Measurements from ENCODE around the gene AQP2. TPM values are rescaled to one million over a fixed set of nuclear protein-coding genes. Genes with fewer than 3 reads are reported as not detected.

The AQP2 gene
- total RNA-seq, 4 donors from 2014 or later: 0.12 TPM; not detected in 3

DNA sequence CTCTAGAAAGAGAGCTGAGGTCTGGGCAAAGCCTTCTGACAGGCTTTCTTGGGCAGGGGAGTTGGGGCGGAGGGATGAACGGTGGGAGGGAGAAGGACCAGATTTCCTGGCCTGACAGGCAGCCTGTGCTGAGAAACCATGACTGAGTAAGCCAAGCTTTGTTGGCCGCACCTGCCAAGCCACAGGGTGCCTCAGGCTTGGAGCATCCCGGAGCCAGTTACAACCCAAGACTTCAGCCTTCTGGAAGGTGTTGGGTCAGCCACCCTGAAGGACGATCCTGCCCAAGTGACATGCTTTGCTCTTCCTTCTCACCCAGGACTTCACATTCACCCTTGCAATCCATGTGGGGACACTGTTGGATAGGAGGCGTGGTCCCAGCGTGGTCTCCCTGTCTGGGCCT, 21.0 kb upstream of the AQP2 start:
- 75% methylated on average over 2 of the region's 7 CpGs; no CpG with 5 or more reads in 1 of the 2 donors for WGBS, 2 donors (ENCODE audit: low coverage in 1 of 2)
- no peak for ATAC-seq
- no peaks in the 10 kb centered on the region for H3K36me3 ChIP-seq
- H3K4me3 ChIP-seq: no peak overlapping the region
- no peak overlapping the region for H3K27ac ChIP-seq
- no peaks in the 10 kb centered on the region for H3K4me1 ChIP-seq
- TF ChIP-seq, protein P1, sequence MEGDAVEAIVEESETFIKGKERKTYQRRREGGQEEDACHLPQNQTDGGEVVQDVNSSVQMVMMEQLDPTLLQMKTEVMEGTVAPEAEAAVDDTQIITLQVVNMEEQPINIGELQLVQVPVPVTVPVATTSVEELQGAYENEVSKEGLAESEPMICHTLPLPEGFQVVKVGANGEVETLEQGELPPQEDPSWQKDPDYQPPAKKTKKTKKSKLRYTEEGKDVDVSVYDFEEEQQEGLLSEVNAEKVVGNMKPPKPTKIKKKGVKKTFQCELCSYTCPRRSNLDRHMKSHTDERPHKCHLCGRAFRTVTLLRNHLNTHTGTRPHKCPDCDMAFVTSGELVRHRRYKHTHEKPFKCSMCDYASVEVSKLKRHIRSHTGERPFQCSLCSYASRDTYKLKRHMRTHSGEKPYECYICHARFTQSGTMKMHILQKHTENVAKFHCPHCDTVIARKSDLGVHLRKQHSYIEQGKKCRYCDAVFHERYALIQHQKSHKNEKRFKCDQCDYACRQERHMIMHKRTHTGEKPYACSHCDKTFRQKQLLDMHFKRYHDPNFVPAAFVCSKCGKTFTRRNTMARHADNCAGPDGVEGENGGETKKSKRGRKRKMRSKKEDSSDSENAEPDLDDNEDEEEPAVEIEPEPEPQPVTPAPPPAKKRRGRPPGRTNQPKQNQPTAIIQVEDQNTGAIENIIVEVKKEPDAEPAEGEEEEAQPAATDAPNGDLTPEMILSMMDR (IDR thresholded peaks at IDR 0.05): no peak
- TF ChIP-seq EP300 (IDR thresholded peaks at IDR 0.05): no peak
- no peaks in the 10 kb centered on the region for H3K27me3 ChIP-seq
- H3K9me3 ChIP-seq: no peaks in the 10 kb centered on the region

DNA sequence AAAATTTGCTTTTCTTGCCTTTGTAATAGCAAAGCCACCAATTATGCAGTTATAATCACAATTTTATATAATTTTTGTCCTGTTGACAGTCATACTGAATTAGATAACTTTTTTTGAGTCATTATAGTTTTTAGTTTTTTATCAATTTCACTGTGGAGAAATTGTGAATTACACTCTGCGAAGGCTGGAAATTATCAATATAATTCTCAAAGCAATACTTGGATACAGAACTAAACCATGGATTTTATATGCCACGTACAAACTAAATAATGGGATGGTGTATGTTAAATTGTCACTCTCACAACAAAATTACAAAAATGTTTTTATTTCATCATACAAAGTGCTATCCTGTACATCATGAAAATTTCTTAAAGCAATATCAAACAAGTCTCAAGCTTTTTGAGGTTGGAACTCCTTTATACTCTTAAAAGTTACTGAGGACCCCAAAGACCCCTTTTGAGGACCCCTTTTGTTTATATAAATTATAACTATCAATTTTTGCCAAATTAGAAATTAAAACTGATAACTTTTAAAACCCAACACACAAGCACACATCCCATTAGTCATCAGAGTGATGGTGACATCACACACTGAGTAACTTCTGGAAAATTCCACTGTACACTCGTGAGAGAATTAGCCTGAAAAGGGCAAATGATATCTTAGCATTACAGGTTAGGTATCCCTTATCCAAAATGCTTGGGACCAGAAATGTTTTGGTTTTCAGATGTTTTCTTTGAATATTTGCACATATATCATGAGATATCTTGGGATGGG, 19.8 kb upstream of the AQP2 start:
- ATAC-seq: peak; percentile 41
- TF ChIP-seq EP300 (IDR thresholded peaks at IDR 0.05): no peak
- TF ChIP-seq, protein P1 (IDR thresholded peaks at IDR 0.05): peak in 2 of 4 experiments; percentile 8 to 11
- no peaks in the 10 kb centered on the region for H3K9me3 ChIP-seq
- no peak overlapping the region for H3K27ac ChIP-seq
- no peaks in the 10 kb centered on the region for H3K27me3 ChIP-seq
- H3K36me3 ChIP-seq: no peaks in the 10 kb centered on the region
- H3K4me1 ChIP-seq: no peaks in the 10 kb centered on the region
- 60 to 61% methylated on average over 3 of the region's 3 CpGs for WGBS, 2 donors (ENCODE audit: low coverage in 1 of 2)
- no peak overlapping the region for H3K4me3 ChIP-seq

DNA sequence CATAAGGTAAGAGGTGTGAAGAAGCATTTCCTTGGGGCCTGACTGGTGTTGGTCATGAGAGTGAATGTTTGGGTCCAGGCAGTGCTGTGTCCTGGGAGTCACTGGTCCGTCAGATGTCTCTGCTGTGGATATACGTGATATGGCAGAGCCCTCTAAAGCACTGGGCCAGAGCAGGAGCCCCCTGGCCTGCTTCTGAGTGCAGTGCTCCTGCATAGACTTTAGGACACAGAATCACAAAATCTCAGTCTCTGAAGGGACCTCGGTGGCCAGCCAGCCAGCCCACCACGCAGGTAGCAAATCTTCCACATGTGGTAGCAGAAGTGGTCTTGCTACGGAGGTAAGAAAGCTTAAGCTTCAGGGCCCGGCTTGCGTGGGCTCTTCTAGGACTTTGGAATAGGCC, 18.5 kb upstream of the AQP2 start:
- ATAC-seq: no peak
- Histone ChIP-seq H3K9me3 (no peaks in the 10 kb centered on the region), H3K36me3 (no peaks in the 10 kb centered on the region), H3K4me1 (no peaks in the 10 kb centered on the region), H3K4me3 (no peak overlapping the region), H3K27me3 (no peaks in the 10 kb centered on the region), H3K27ac (no peak overlapping the region)
- TF ChIP-seq POLR2AphosphoS5 (IDR thresholded peaks at IDR 0.05): no peak
- TF ChIP-seq EP300 (IDR thresholded peaks at IDR 0.05): no peak
- TF ChIP-seq, protein P1 (IDR thresholded peaks at IDR 0.05): no peak
- TF ChIP-seq POLR2A (IDR thresholded peaks at IDR 0.05): no peak
- WGBS, 2 donors (ENCODE audit: low coverage in 1 of 2): 60 to 67% methylated on average over 4 to 7 of the region's 7 CpGs

DNA sequence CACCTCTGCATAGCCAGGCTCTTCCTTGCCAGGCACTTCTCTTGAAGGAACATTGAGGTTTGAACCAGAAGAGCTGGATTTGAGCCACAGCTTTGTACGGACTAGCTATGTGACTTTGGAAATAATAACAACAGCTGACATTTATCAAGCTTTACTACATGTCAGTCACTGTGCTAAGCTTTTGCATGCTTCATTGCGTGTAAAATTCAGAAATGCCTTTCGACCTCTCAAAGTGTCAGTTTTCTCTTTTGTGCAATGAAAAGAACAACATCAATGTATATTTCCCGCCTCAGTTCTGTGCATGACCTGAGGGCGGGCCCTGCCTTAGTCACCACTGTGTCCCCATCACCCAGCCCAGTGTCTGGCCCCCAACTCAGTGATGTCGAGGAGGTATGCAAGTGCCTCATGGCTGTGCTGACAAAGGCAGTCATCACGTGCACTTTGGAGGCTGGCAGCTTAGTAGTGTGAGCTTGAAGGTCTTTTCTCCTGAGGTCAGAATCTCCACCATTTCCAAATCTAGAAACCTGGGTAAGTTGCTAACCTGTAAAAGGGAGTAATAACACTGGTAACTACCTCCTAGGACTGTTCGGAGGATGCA, 17.9 kb upstream of the AQP2 start:
- WGBS, 2 donors (ENCODE audit: low coverage in 1 of 2): 84 to 85% methylated on average over 5 to 8 of the region's 8 CpGs
- no peak for ATAC-seq

More for the DNA sequence above, 17.9 kb upstream of the AQP2 start:
- no peaks in the 10 kb centered on the region for H3K9me3 ChIP-seq
- no peak overlapping the region for H3K27ac ChIP-seq
- TF ChIP-seq, protein P1 (IDR thresholded peaks at IDR 0.05): no peak
- no peak for TF ChIP-seq EP300 (IDR thresholded peaks at IDR 0.05)
- no peak for TF ChIP-seq POLR2A (IDR thresholded peaks at IDR 0.05)
- TF ChIP-seq POLR2AphosphoS5 (IDR thresholded peaks at IDR 0.05): no peak
- no peaks in the 10 kb centered on the region for H3K4me1 ChIP-seq
- H3K36me3 ChIP-seq: no peaks in the 10 kb centered on the region
- H3K4me3 ChIP-seq: no peak overlapping the region
- H3K27me3 ChIP-seq: no peaks in the 10 kb centered on the region

All from gastroesophageal sphincter (tissue), 4 donors.